K562 (cell line): ENCODE measurements around the gene SEPTIN8. TPM values are rescaled to one million over a fixed set of nuclear protein-coding genes. Genes with fewer than 3 reads are reported as not detected.
A peak's percentile ranks its signal among the peaks of the same experiment; 100 is the strongest.

ENCODE experiments used
- ATF1 ChIP-seq, 2 experiments: fragments of 450-650 bp in 1 of 2; IDR thresholded peaks; 2 replicates each; pipeline ENCODE4 v1.6.1; 2016; ENCODE audit warnings: missing compliant biosample characterization in 1 of 2, missing genetic modification characterization in 1 of 2
- ATF2 ChIP-seq: sonication (generic); formaldehyde crosslinking; IDR thresholded peaks from 2 replicates; pipeline ENCODE4 v1.8.1; 2022; ENCODE audit warnings: missing genetic modification reagents
- CREB1 ChIP-seq, 2 experiments: sonication (generic) in 1 of 2; formaldehyde crosslinking in 1 of 2; IDR thresholded peaks; 2 replicates each; pipeline versions ENCODE4 v1.6.1 to v1.8.0; 2012 to 2022; ENCODE audit warnings: inconsistent platforms in 1 of 2, mild to moderate bottlenecking in 1 of 2, missing genetic modification reagents in 1 of 2, moderate library complexity in 1 of 2
- DPF2 ChIP-seq: fragments of 450-650 bp; IDR thresholded peaks from 2 replicates; pipeline ENCODE4 v1.6.1; 2016
- E2F3 ChIP-seq: fragments of 250-450 bp; sonication (Bioruptor Pico); IDR thresholded peaks from 2 replicates; pipeline ENCODE4 v1.4.0; 2020; ENCODE audit warnings: mild to moderate bottlenecking
- ETS2 ChIP-seq: IDR thresholded peaks from 2 replicates; pipeline ENCODE4 v1.6.1; 2016; ENCODE audit warnings: borderline replicate concordance, missing genetic modification characterization, mild to moderate bottlenecking, moderate library complexity, missing compliant biosample characterization; ENCODE audit not compliant: poor library complexity, severe bottlenecking
- ILF3 ChIP-seq: fragments of 450-650 bp; IDR thresholded peaks from 2 replicates; pipeline ENCODE4 v1.6.1; 2018; ENCODE audit warnings: antibody characterized with exemption, mild to moderate bottlenecking, moderate library complexity, borderline replicate concordance
- JUNB ChIP-seq: fragments of 450-650 bp; formaldehyde crosslinking; conservative IDR thresholded peaks from 2 replicates; pipeline ENCODE4 v1.4.0; 2020; ENCODE audit warnings: mild to moderate bottlenecking
- MED1 ChIP-seq: sonication (generic); formaldehyde crosslinking; IDR thresholded peaks from 2 replicates; pipeline ENCODE4 v1.8.1; 2023; ENCODE audit warnings: missing genetic modification reagents, borderline replicate concordance
- NBN ChIP-seq: fragments of 450-650 bp; IDR thresholded peaks from 2 replicates; pipeline ENCODE4 v1.6.1; 2016; ENCODE audit warnings: low read depth, mild to moderate bottlenecking
- POLR2H ChIP-seq: IDR thresholded peaks from 2 replicates; pipeline ENCODE4 v1.6.1; 2016; ENCODE audit warnings: missing genetic modification characterization, low read depth, mild to moderate bottlenecking, control low read depth, missing compliant biosample characterization, moderate library complexity
- RCOR1 ChIP-seq, 2 experiments: IDR thresholded peaks; 2 replicates each; pipeline ENCODE4 v1.6.1; 2012; ENCODE audit warnings: low read depth in 2 of 2, low read length in 2 of 2, borderline replicate concordance in 1 of 2, improper control_type of control experiment in 1 of 2
- SIRT6 ChIP-seq: IDR thresholded peaks from one replicate; pipeline ENCODE4 v1.6.1; 2012; ENCODE audit warnings: low read depth, mild to moderate bottlenecking, control low read depth, inconsistent platforms, low read length, moderate library complexity
- SMAD2 ChIP-seq: fragments of 150-350 bp; IDR thresholded peaks from 2 replicates; pipeline ENCODE4 v1.6.1; 2014; ENCODE audit warnings: low read depth, mild to moderate bottlenecking, low read length
- SMARCA4 ChIP-seq: fragments of 450-650 bp; IDR thresholded peaks from 2 replicates; pipeline ENCODE4 v1.6.1; 2016
- TEAD4 ChIP-seq, 2 experiments: sonication (generic) in 1 of 2; formaldehyde crosslinking in 1 of 2; IDR thresholded peaks; 2 replicates each; pipeline versions ENCODE4 v1.6.1 to v1.8.0; 2012 to 2022; ENCODE audit warnings: borderline replicate concordance in 1 of 2, inconsistent platforms in 1 of 2, low read length in 1 of 2, mild to moderate bottlenecking in 1 of 2, missing genetic modification reagents in 1 of 2
- TGIF2 ChIP-seq: sonication (generic); formaldehyde crosslinking; IDR thresholded peaks from 2 replicates; pipeline ENCODE4 v1.8.1; 2022; ENCODE audit warnings: mild to moderate bottlenecking, missing genetic modification reagents, moderate library complexity
- ZNF212 ChIP-seq: fragments of 450-650 bp; formaldehyde crosslinking; IDR thresholded peaks from 2 replicates; pipeline ENCODE4 v1.4.0; 2020; ENCODE audit warnings: mild to moderate bottlenecking
- ZNF311 ChIP-seq: fragments of 250-450 bp; sonication (Bioruptor Pico); IDR thresholded peaks from 2 replicates; pipeline ENCODE4 v1.4.0; 2020; ENCODE audit warnings: mild to moderate bottlenecking, moderate library complexity
- polyA plus RNA-seq, 8 experiments: library from polyadenylated mRNA; depleted of rRNA in 4 of 8; stranded (reverse) in 5 of 8; unstranded in 3 of 8; fragments of >200 nt; fragmentation: Nextera tagmentation in 2 of 8; fragmentation: Illumina TruSeq in 1 of 8; extraction: Ambion mirVana in 2 of 8; extraction: Trizol in 1 of 8; gene quantifications; 2 replicates each; pipeline versions ENCODE4 v1.2.1 to v1.2.3, GENCODE V29; 2011 to 2014; ENCODE audit warnings: inconsistent platforms in 1 of 8, missing spikeins in 1 of 8
- total RNA-seq, 7 experiments: library from RNA; depleted of rRNA in 6 of 7; stranded (reverse); fragments of >200 nt in 6 of 7; fragmentation: Illumina TruSeq in 2 of 7; extraction: Trizol in 2 of 7; gene quantifications; 2 replicates each; pipeline versions ENCODE4 v1.2.1 to v1.2.3, GENCODE V29; 2011 to 2021; ENCODE audit warnings: low replicate concordance in 1 of 7
- TF ChIP-seq, protein P1 (sequence below): IDR thresholded peaks from 2 replicates; pipeline ENCODE4 v1.6.1; 2016; ENCODE audit warnings: missing genetic modification characterization, missing compliant biosample characterization
- TF ChIP-seq, protein P2 (sequence below): sonication (generic); formaldehyde crosslinking; IDR thresholded peaks from 2 replicates; pipeline ENCODE4 v1.8.0; 2022; ENCODE audit warnings: missing genetic modification reagents, mild to moderate bottlenecking, moderate library complexity, borderline replicate concordance

SEPTIN8 gene
- total and polyA plus RNA-seq, 9 of the 15 experiments (the other 6 are each of a cell fraction or from before 2014, with no cell fraction given), result 19.3 to 142 (median 101) TPM

DNA sequence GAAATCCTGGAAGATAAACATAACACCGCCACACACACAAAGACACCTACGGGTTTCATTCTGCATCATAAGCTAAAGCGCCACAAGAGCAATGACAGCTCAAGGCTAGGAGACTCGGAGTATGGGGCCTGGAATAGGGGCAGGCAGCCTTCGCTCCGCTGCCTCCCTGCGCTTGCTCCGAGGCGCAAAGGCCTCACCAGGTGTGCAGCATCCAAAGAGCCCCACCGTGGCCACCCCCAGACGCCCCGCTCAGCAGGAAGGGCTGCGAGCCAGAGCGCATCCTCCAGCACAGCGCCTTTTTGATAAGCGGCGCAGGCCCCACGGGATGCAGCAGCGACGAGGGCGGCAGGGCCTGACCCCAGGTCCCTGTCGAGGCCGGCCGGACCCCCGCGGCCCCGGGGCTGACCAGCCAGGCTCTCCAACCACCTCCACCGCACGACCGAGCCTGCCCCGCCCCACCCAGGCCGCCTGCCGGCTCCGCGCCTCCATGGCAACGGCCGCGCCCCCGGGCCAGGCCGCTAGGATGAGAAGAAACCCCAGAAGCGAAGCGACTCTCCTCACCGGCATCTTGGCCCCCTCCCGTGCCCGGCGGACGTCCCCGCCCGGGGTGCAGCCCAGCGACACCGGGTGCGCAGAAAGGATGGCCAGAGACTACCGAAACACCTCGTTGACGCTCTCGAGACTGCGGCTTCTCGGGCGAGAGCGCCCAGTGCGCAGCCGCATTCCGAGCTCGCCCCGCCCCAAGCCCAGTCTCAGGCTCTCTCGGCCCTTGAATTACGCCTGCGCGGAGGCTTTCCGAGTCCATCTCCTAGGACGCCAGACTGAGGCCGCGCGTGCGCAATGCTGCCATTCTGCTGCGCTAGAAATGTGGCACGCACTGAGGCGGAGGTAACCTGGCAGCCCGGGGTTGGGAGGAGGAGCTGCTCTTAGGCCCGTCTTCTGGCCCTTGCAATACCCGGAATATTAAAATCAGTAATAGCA is 39.9 kb downstream of the SEPTIN8 start, which contains the start of gene KIF3A (continued):
- TF ChIP-seq, protein P1, sequence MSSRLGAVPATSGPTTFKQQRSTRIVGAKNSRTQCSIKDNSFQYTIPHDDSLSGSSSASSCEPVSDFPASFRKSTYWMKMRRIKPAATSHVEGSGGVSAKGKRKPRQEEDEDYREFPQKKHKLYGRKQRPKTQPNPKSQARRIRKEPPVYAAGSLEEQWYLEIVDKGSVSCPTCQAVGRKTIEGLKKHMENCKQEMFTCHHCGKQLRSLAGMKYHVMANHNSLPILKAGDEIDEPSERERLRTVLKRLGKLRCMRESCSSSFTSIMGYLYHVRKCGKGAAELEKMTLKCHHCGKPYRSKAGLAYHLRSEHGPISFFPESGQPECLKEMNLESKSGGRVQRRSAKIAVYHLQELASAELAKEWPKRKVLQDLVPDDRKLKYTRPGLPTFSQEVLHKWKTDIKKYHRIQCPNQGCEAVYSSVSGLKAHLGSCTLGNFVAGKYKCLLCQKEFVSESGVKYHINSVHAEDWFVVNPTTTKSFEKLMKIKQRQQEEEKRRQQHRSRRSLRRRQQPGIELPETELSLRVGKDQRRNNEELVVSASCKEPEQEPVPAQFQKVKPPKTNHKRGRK, result no peak
- TF ChIP-seq ATF1 (CRISPR knock-in tag; IDR thresholded peaks at IDR 0.05) (no peak), ATF1 (tag; IDR thresholded peaks at IDR 0.05) (no peak), E2F3 (no peak), TGIF2 (CRISPR knock-in tag) (peak; percentile 55; the same call in 1 of the 2 replicates), RCOR1 (IDR thresholded peaks at IDR 0.05; ENCODE audit: borderline replicate concordance in 1 of 2, low read depth in 2 of 2, low read length in 2 of 2) (0 out of 4 replicates have a peak, but pooled peaks of 1 of the 2 experiments have one; percentile 4), DPF2 (no peak), MED1 (no peak), ETS2 (no peak), JUNB (CRISPR knock-in tag) (no peak), ZNF212 (no peak), ATF2 (CRISPR knock-in tag) (no peak), ILF3 (no peak), SMAD2 (no peak), TEAD4 (IDR thresholded peaks at IDR 0.05; ENCODE audit: low read length) (no peak), TEAD4 (CRISPR knock-in tag; IDR thresholded peaks at IDR 0.05; ENCODE audit: borderline replicate concordance) (peak; percentile 61; the same call in 1 of the 2 replicates), NBN (no peak), ZNF311 (CRISPR knock-in tag) (no peak), SIRT6 (no peak), CREB1 (IDR thresholded peaks at IDR 0.05) (no peak), CREB1 (CRISPR knock-in tag; IDR thresholded peaks at IDR 0.05) (peak; percentile 37; the same call in 1 of the 2 replicates), SMARCA4 (no peak), POLR2H (tag) (no peak)
- TF ChIP-seq, protein P2, sequence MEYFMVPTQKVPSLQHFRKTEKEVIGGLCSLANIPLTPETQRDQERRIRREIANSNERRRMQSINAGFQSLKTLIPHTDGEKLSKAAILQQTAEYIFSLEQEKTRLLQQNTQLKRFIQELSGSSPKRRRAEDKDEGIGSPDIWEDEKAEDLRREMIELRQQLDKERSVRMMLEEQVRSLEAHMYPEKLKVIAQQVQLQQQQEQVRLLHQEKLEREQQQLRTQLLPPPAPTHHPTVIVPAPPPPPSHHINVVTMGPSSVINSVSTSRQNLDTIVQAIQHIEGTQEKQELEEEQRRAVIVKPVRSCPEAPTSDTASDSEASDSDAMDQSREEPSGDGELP (CRISPR knock-in tag), result peak; percentile 53; the same call in 1 of the 2 replicates
